ENCODE data around the gene ATP6V0A4. TPM values are rescaled to one million over a fixed set of nuclear protein-coding genes. Genes with fewer than 3 reads are reported as not detected.

Gene ATP6V0A4
- total RNA-seq, 6 experiments from 2014 or later = not detected

DNA sequence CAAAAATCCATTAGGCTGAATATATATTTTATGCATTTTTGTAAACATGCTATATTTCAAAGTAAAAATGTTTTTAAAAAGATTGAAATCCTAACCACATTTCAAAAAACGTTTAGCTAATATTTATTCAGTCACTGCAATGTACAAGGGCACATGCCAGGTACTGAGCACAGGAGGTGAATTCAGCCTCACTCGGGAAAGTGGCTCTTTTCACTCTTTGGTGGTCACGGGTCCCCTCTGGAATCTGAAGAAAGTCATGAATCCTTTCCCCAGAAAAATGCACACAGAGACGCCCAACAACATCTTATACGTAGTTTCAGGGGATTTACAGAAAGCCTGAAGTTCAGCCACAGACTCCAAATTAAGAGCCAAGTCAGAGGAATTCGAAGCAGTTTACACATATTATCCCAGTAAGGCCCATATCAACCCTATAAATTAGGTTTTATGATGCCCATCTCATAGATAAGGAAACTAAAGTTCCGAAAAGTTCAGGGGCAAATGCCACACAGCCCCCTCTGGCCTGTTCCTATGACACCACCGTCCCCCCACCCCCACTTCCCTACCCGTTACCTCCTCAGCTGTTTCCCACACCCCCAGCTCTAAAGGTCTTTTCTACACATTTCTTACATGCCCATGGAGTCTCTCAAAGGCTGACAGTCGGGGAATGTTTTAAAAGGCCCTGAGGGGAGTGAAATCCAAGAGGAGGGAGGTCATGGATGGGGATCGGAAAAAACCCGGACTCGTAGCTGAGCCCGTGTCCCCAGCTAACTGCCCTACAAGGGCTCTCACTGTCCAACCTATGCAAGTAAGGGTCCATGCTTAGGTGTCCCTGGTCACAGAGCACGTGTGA lies 87.2 kb downstream of the ATP6V0A4 start:
- TF ChIP-seq, protein P1, sequence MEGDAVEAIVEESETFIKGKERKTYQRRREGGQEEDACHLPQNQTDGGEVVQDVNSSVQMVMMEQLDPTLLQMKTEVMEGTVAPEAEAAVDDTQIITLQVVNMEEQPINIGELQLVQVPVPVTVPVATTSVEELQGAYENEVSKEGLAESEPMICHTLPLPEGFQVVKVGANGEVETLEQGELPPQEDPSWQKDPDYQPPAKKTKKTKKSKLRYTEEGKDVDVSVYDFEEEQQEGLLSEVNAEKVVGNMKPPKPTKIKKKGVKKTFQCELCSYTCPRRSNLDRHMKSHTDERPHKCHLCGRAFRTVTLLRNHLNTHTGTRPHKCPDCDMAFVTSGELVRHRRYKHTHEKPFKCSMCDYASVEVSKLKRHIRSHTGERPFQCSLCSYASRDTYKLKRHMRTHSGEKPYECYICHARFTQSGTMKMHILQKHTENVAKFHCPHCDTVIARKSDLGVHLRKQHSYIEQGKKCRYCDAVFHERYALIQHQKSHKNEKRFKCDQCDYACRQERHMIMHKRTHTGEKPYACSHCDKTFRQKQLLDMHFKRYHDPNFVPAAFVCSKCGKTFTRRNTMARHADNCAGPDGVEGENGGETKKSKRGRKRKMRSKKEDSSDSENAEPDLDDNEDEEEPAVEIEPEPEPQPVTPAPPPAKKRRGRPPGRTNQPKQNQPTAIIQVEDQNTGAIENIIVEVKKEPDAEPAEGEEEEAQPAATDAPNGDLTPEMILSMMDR (IDR thresholded peaks at IDR 0.05) = no peak
- no peak for TF ChIP-seq POLR2A (IDR thresholded peaks at IDR 0.05)
- Histone ChIP-seq H3K4me1 (no peaks in the 10 kb centered on the region), H3K9me3 (no peaks in the 10 kb centered on the region), H3K36me3 (no peaks in the 10 kb centered on the region), H3K27ac (no peak overlapping the region), H3K4me3 (no peak overlapping the region), H3K27me3 (no peaks in the 10 kb centered on the region)
- intact Hi-C loops (cut with DNase I) = no loop called here
- ATAC-seq (no peak), DNase-seq (no peak)
- WGBS (ENCODE audit: insufficient coverage, low coverage, low lambda C conversion rate, missing lambda C conversion rate) = 66% methylated on average over 14 of the region's 15 CpGs

DNA sequence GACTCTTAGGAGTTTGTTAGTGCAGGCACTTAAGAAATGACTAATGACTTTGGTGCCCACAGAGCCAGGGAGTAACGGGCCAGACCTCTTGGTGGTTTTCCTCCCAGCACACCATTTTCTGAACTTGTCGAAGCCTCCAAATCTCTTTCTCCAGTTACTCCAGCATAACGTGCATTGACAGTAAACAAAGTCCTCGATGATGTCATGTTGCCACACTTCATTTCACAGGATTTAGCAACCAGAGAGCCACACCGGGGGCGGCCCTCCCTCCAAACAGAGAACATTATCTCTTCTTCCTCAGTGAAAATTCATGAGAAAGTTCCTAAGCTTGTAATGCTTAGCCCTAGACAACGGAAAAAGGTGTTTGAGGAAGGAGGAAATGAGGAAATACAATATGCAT lies 92.8 kb downstream of the ATP6V0A4 start:
- intact Hi-C loops (cut with DNase I) = no loop called here
- Histone ChIP-seq H3K4me1 (no peaks in the 10 kb centered on the region), H3K4me3 (no peak overlapping the region), H3K27ac (no peak overlapping the region), H3K9me3 (no peaks in the 10 kb centered on the region), H3K27me3 (no peaks in the 10 kb centered on the region), H3K36me3 (no peaks in the 10 kb centered on the region)
- ATAC-seq (no peak), DNase-seq (no peak)
- WGBS (ENCODE audit: insufficient coverage, low coverage, low lambda C conversion rate, missing lambda C conversion rate) = 41% methylated on average over 7 of the region's 7 CpGs
- TF ChIP-seq, protein P1 (IDR thresholded peaks at IDR 0.05) = no peak

DNA sequence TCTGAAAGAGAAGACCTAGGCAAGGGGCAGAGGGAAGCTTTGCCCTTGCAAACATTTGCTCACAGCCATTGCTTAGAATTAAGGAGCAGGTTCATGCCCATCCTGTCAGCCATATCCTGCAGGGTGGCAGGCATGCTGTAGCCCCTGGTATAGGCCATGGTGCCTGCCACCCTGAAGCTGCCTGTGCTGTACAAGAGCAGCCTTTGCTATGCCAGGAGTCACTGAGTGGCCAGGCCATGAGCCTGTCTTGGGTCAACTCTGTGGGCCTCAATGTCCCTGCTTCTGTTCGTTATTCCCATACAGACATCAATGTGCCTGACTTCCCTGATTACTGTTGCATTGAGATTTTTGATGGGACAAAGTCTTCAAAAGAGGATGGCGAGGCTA lies 96.5 kb downstream of the ATP6V0A4 start:
- no peak overlapping the region for H3K27ac ChIP-seq
- WGBS (ENCODE audit: insufficient coverage, low coverage, low lambda C conversion rate, missing lambda C conversion rate) = 52% methylated on average over 2 of the region's 2 CpGs
- H3K27me3 ChIP-seq = no peaks in the 10 kb centered on the region
- no peaks in the 10 kb centered on the region for H3K36me3 ChIP-seq
- ATAC-seq = no peak
- no peak for DNase-seq
- H3K4me1 ChIP-seq = no peaks in the 10 kb centered on the region
- no peak for TF ChIP-seq POLR2A (IDR thresholded peaks at IDR 0.05)
- TF ChIP-seq, protein P1 (IDR thresholded peaks at IDR 0.05) = no peak
- no peaks in the 10 kb centered on the region for H3K9me3 ChIP-seq
- intact Hi-C loops (cut with DNase I) = no loop called here
- no peak overlapping the region for H3K4me3 ChIP-seq

DNA sequence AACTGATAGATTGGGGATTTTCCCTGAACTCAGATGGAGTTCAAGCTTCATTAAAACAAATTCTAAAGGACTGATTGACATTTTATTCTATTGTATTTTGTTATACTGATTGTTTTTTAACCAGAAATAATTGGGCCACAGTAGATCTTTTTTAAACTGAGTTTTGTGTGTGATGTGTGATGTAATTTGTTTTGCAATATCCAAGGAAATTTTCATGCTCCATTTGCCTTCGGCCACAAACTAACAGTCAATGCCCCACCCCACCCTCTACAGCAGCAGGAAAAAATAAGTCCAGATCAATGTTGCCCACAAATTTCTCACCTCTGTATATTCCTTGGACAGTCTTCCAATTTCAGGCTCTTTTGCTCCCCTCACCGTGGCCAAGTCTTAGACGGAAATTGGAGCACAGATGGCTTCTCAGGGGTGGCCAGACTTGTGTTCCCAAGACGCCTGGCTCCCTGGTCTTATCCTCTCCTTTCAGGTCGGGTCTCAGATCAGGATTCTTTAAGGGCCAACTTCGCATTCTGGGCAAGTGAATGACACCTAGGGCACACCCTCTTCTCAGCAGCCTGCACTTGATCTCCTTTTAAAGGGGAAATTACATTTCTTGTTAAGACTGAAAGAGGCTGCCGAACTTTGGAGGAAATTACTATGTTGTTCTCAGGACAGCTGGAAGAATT lies 97.0 kb downstream of the ATP6V0A4 start, which contains the start of gene SVOPL:
TSS of gene SVOPL (minus strand) at position 506 of the 680 bp plus-strand sequence. CDS start 22,317 bp downstream, outside the sequence.
- H3K4me3 ChIP-seq = no peak within 1 kb of the TSS
- no peak for DNase-seq
- 53% methylated on average over 6 of the region's 7 CpGs for WGBS (ENCODE audit: insufficient coverage, low coverage, low lambda C conversion rate, missing lambda C conversion rate)
- H3K27ac ChIP-seq = no peak within 1 kb of the TSS
- no peaks in the 10 kb centered on the region for H3K36me3 ChIP-seq
- H3K27me3 ChIP-seq = no peaks in the 10 kb centered on the region
- no peak for ATAC-seq
- no peaks in the 10 kb centered on the region for H3K4me1 ChIP-seq
- no peaks in the 10 kb centered on the region for H3K9me3 ChIP-seq
- intact Hi-C loops (cut with DNase I) = no loop called here
- TF ChIP-seq POLR2A (IDR thresholded peaks at IDR 0.05) = no peak
- TF ChIP-seq, protein P1 (IDR thresholded peaks at IDR 0.05) = no peak
